Fibroblast of skin of abdomen (primary cell): ENCODE results near the gene DNMT1.

Experiments used
- DNase-seq: peaks from one replicate; pipeline ENCODE4 v3.0.0-alpha.2; 2013

DNMT1 gene

DNA sequence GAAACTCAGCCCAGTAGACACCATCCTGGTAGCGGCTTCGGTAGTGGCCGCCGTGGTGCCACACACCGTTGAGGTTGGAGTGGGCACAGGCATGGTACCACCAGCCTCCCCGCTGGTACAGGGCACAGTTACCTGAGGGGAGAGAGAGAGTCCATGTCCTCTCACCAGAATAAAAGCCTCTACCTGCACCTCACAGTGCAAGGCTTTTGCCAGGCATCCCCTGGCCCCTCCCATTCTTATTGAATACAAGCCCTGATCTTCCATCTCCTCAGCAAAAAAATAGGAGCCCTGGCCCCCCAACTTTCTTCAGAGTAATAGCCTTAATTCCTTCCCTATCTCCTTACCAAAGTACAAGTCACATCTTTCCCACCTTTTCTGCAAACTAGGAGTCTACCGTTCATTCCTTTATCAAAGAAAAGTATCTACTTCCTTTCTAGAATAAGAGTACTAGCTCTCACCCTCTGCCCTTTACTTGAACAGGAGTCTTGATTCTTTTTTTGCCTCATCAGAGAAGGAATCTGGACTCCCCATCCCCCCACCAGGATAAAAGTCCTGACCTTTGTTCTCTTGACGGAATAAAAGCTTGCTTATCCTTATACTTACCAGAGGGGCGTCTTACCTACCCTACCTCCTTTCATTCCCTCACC is 102.0 kb downstream of the DNMT1 start:
- DNase-seq = no peak

DNA sequence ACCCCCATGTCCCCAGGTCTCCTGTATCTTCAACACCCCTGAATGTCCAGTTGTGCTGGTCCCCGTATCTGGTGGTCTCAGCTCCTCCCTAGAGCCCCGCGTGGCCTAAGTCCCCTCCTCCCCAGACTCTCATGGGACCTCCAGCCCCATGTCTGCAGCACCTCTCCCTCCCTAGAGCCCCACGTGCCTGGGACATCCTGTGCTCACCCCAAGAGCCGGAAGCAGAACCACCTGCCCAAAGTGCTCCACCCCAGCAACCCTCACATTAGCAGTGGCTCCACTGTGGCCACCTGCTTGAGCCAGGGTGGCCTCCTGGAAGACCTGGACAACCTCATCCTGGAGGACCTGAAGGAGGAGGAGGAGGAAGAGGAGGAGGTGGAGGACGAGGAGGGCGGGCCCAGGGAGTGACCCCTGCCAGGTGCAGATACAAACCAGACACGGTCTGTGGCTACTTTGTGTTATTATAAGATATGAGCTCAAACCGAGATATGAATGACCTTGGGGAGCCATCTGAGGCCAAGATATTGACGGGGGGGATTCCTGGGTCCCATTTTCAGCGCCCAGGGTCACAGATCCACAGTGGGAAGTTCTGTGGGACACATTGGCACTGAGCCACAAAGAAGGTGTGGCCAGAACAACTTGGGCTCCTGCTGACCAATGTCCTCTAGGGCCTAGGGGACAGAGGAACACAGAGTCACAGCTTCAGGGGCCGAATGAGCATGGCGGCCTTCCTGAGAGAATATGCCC is 102.7 kb downstream of the DNMT1 start:
- no peak for DNase-seq

DNA sequence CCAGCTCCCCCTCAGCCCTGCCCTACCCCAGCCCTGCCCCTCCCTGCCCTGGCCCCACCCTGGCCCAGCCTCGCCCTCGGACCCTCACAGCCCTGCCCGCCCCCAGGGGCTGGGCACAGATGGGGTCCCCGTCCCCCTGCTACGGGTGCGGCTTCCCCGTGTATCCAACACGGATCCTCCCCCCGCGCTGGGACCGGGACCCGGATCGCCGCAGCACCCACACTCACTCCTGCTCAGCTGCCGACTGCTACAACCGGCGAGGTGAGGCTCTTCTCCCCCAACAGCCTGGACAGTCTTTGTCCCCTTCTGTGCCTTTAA is 103.4 kb downstream of the DNMT1 start:
- no peak for DNase-seq

DNA sequence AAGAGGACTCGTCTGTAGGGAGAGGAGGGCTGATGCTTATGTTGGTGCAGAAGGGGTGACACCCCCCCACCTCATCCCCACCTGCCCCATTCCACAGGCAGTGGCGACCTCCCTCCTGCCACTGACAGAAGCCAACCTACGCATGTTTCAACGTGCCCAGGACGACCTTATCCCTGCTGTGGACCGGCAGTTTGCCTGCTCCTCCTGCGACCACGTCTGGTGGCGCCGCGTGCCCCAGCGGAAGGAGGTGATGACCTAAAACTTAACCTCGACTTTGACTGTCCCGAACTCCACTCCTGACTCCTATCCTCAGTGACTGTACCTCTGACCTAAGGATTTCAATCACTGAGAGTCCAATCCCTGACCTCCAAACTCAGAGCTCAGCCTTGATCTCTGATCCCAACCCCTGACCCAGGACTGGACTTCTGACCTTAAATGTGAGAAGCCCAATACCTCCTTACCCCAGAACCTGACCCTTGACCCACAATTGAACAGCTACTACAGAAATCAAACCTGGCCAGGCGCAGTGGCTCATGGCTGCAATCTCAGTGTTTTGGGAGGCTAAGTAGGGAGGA is 104.9 kb downstream of the DNMT1 start:
- no peak for DNase-seq

DNA sequence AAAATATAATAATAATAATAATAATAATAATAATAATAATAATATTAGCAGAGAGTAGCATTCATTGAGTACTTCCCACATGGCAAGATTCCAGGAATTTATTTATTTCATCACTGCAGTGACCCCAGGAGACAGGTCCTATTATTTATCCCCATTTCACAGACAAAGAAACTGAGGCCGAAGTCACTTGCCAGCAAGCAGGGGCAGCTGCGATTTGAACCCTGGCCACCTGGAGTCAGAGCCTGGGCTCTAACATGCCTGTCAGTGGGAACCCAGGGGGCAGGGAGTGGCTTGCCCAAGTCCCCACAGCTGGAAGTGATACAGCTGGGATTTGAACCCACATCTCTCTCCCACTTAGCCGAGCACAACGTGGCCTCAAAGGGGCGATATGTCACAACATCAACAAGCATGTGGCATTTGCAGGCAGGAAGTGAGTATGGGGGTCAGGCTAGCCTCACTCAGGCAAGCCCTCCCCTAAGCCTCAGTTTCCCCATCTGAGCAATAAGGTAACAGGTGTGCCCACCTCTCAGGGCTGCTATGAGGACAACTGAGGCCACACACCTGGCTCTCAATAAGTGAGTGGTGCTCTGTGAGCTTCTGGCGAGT is 105.7 kb downstream of the DNMT1 start:
- DNase-seq = no peak

DNA sequence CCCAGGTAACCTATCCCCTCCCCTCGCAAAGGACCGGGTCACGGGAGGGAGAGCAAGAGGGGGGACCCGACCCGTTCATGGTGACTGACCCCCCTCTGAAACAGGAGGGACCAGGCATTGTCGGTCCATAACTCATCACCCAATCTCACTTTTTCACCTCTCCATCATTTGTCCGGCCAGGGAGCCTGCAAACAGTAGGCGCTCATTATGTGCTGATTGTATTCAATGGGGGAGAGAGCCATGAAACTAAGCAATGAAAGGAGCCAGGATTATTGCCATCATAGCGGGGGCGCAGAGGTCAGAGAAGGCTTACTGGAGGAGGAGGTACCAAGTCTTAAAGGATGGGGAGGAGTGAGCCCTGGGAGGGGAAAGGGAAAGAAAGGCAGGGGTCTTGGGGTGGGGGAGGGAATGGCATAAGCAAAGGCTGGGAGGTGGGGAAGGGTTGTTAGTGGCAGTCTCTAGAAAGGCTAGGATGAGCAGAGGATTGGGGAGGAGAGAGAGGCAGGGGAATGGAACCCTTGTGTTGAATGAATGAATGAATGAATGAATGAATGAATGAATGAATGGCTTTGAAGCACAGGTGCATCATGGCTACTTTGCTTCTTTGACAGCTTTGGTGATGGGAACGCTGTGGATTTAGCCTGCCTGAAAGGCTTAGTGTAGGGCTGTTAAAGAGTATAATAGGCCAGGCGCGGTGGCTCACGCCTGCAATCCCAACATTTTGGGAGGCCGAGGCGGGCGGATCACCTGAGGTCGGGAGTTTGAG is 107.3 kb downstream of the DNMT1 start:
- DNase-seq = no peak

DNA sequence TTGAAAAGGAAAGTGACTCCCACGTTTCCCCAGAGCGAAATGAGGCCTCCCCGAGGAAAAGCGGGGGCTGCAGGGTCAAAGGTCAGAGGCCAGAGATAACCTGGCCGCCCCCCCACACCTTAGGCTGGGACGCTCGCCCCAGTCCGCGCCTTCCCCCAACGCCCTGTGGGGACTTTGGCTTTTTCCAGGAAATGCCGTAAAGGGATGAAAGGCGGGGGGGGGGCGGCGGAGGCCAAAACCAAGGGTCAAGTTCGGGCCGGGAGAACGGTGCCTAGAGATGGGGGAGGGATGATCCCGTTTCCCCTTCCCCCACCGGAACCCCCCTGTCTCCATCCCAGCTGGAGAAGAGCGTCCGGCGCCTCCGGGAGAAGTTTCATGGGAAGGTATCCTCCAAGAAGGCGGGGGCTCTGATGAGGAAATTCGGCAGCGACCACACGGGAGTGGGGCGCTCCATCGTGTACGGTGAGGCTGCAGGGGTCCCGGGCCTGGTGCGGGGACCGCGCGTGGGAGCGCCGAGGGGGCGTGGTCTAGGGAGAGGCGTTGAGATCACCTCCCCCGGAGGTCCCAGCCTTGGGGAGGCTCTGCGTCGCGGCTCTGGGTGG is 108.1 kb downstream of the DNMT1 start:
- DNase-seq = no peak

DNA sequence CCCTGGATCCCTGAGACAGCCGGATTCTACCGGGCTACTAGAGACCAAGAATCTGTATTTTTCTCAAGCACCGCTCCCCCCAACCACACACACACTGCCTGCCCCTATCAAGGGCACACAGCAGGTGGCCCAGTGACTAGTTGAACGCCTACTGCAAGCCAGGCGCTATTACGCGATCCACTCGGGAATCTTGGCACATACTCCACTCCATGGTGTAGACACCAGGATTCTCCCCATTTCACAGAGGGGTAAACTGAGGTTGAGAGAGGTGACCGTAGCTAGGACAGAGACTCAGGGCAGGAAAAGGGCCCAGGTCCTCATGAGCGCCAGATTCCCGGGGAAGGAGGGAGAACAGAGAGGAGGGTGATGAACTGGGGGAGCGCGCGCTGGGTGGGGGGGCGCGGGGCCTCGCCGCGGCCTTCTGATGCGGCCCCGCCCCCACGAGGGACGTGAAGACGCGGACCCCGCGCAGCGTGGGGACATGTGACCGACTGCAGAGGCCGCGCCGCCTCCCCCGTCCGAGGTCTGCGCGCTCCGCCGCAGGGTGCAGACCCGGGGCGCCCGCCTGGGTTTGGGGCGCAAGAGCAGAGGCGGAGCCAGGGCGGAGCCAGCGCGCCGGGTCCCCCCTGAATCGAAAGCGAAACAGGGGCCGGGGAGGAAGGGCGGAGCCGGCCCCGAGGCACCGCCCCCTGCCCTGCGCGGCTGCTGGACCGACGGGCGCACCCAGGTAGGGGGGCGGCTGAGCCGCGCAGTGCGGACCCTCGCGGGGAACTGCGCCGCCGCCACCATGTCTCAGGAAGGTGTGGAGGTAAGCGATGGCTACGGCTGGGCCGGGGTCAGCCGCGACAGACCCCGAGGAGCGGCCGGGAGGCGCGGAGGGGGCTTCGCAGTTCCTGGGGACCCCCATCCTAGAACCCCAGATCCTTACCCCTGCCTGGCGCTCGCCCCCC is 108.8 kb downstream of the DNMT1 start, which contains the start of gene SHFL:
SHFL (plus strand) TSS at position 677 of the 950 bp plus-strand sequence; CDS start at position 788, 111 bp downstream.
- peak; percentile 61 for DNase-seq

DNA sequence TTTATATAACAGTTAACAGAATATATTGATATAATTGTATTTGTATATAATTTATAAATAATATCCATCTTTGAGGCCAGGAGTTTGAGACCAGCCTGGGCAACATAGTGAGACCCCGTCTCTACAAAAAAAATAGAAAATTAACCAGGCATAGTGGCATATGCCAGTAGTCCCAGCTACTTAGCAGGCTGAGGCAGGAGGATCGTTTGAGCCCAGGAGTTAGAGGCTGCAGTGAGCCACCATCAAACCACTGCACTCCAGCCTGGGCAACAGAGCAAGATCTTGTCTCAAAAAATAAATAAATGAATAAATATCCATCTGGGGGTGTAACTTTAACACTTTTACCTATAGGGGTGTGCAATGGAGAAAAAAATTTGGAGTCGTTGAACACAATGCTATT is 110.0 kb downstream of the DNMT1 start:
- DNase-seq = no peak

DNA sequence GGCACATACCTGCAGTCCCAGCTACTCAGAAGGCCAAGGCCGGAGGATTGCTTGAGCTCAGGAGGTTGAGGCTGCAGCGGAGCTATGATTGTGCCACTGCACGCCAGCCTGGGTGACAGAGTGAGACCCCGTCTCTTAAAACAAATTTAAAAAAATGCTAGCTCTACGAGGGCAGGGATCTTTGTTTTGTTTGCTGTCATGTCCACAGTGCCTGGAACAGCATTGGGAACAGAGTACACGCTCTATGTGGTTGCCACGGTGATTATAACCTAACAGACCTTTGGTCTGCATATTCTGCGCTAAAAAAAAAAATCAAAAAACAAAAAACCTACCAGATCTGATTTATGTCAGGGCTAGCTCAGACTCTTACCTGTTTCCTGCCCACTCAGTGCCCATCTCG is 110.8 kb downstream of the DNMT1 start:
- no peak for DNase-seq
